ENCODE data around the gene F10.

Gene F10

DNA sequence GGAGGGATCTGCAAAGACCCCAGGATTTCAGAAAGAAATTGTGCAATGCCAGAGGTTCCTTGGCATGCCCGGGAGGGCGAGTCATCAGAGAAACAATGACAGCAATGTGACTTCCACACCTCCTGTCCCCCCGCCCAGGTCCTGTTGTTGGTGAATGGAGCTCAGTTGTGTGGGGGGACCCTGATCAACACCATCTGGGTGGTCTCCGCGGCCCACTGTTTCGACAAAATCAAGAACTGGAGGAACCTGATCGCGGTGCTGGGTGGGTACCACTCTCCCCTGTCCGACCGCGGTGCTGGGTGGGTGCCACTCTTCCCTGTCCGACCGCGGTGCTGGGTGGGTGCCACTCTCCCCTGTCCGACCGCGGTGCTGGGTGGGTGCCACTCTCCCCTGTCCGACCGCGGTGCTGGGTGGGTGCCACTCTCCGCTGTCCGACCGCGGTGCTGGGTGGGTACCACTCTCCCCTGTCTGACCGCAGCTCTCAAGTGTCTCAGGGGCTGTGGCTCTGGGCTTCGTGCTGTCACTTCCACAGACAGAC is 5.2 kb upstream of the F10 start:
- no peak for DNase-seq (ENCODE audit: low spot score)

DNA sequence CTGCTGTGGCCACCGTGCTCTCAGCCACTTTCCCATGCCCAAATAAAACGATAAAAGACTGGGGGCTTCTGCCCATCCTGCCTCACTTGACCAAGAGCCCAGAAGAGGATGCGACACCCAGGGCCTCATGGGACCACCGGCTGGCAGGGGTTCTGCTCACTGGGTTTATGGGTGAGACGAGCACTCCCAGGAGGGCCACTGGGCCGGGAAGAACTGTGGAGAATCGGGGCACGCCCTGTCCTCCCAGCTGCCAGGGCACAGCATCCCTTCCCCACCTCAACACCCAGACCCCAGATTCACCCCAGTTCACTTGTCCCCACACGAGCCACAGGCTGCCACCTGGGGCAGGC is 4.7 kb upstream of the F10 start:
- no peak for DNase-seq (ENCODE audit: low spot score)

DNA sequence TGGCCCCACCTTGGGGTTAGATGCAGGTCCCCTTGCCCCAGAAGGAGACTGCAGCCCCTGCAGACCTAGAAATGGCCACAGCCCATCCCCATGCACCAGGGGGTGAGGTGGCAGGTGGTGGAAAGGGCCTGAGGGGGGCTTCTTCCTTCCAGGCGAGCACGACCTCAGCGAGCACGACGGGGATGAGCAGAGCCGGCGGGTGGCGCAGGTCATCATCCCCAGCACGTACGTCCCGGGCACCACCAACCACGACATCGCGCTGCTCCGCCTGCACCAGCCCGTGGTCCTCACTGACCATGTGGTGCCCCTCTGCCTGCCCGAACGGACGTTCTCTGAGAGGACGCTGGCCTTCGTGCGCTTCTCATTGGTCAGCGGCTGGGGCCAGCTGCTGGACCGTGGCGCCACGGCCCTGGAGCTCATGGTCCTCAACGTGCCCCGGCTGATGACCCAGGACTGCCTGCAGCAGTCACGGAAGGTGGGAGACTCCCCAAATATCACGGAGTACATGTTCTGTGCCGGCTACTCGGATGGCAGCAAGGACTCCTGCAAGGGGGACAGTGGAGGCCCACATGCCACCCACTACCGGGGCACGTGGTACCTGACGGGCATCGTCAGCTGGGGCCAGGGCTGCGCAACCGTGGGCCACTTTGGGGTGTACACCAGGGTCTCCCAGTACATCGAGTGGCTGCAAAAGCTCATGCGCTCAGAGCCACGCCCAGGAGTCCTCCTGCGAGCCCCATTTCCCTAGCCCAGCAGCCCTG is 4.2 kb upstream of the F10 start:
- DNase-seq (ENCODE audit: low spot score): no peak

DNA sequence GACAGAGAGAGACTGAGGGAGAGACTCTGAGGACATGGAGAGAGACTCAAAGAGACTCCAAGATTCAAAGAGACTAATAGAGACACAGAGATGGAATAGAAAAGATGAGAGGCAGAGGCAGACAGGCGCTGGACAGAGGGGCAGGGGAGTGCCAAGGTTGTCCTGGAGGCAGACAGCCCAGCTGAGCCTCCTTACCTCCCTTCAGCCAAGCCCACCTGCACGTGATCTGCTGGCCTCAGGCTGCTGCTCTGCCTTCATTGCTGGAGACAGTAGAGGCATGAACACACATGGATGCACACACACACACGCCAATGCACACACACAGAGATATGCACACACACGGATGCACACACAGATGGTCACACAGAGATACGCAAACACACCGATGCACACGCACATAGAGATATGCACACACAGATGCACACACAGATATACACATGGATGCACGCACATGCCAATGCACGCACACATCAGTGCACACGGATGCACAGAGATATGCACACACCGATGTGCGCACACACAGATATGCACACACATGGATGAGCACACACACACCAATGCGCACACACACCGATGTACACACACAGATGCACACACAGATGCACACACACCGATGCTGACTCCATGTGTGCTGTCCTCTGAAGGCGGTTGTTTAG is 3.3 kb upstream of the F10 start:
- DNase-seq (ENCODE audit: low spot score): no peak

DNA sequence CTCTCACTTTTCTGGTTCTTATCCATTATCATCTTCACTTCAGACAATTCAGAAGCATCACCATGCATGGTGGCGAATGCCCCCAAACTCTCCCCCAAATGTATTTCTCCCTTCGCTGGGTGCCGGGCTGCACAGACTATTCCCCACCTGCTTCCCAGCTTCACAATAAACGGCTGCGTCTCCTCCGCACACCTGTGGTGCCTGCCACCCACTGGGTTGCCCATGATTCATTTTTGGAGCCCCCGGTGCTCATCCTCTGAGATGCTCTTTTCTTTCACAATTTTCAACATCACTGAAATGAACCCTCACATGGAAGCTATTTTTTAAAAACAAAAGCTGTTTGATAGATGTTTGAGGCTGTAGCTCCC is 2.8 kb upstream of the F10 start:
- no peak for DNase-seq (ENCODE audit: low spot score)

DNA sequence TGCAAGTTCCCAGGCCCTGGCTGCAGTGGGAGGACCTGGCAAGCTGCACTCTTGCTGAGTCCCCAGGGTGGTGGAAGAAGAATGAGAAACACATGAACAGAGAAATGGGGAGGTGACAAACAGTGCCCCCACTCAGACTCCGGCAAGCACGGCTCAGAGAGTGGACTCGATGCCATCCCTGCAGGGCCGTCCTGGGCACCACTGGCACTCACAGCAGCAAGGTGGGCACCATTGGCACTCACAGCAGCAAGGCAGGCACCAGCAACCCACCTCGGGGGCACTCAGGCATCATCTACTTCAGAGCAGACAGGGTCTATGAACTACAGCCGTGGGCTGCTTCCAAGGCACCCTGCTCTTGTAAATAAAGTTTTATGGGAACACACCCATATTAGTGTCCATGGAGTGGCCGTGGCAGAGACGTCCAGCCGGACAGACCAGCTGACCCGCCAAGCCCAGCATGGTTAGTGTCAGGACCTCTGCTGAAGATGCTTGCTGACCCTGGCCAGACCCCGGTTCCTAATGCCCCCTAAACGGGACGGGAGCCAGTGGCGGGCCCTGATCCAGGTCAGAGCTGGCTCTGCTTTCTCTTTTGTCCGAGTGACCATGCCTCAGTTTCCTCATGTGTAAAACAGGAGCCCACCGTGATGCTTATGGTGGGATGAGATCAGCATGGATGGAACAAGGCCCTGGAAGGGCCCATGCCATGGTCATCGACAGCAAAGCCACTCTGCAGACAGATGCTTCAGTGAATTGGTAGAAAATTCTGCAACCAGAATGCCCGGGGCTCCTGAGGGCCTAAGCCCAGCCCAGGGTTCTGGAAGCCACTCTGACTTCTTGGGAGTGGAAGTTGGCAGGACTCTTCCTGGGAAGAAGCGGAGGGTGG is 2.1 kb upstream of the F10 start:
- peak; percentile 17 for DNase-seq (ENCODE audit: low spot score)

DNA sequence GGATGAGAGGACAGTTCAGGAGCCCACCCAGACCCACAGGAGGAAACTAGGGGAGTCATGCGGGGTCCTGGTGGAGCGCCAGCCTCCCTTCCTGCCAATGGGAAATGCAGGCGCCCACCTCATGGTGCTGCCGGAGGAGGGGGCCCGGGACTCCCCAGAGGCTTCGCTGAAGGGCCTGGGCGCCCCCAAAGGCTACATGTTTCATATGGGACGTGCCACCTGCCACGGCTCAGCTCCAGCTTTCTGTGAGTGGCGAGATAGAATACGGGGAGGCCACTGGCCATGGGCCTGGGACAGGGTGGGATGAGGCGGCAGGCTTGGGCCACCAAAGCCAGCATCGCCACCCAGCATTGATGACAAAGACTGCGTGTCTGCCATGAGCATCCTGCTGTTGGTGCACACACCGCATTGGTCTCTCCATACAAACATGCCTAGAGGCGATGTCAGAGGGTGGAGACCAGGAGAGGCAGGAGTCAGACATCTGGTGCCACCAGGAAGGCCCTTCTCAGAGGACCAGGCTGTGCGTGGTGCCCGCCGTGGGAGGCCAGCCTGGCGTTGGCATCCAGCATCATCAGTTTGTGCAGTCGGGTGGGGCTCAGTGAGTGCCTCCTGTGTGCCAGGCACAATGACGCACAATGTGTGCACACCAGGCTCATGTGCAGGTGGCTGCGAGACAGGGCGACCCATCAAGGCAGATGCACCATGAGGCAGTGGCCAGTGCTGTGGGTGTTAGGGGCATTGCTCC is 1.2 kb upstream of the F10 start:
- peak; percentile 12 for DNase-seq (ENCODE audit: low spot score)

DNA sequence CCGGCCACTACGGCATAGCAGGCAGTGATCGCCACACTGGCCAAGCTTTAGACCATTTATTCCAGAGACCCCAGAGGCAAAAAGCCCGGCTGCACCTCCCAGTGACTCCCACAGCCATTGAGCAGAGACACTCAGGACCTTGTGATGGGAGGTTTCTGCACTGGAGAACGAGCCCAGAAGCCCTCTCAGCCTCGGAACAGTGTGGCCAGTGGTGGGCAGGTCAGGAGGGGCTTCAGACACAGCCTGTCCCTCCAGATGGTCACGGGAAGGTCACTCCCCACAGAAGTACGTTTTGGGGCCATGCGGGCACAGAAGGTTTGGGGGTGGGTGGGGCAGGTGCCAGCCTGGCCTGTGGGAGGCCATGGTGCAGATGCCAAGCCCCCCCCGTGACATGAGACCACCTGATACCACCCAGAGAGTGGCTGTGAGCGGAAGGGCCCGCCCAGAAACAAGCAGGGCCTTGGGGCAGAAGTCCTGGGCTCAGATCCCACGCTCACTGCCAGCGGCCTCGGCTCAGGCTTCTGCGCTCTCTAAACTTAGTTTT is 599 bp upstream of the F10 start:
- DNase-seq (ENCODE audit: low spot score): no peak

DNA sequence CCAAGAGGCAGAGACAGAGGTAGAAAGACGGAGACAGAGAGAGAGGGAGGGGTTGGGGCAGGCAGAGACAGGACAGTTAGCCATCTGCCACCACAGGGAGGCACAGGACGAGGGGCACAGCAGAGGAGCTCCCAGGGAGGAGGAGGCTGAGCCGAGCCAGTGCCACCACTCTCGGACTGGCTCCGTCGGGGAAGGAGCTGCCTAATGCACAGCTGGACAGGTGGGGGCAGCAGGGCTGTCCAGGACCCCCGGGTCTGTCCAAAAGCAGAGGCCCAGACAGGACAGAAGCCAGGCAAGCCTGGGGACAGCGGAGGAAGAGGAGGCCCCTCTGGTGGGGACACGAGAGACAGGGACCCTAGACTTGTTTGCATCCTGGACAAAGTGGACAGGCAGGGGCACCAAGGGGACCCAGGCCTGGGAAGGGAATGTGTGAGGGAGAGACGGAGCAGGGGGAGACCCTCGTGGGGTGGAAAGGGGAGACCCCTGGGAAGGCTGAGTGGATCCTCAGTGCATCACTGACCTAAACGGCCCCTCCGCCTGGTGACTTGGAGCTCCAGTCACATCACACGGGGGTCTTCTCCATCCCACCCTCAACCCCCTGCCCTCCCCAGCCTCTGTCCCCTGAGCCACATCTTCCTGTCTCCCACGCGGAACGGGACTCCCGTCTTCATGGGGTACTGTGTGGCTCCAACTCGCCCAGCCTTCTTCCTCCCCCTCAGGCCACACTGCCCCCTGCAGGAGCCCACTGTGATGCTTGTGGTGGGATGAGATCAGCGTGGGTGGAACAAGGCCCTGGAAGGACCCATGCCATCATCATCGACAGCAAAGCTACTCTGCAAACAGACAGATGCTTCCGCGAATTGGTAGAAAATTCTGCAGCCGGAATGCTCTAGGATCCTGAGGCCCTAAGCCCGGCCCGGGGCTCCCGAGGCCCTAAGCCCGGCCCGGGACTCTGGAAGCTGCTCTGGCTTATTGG is 915 bp downstream of the F10 start:
- peak; percentile 48 for DNase-seq (ENCODE audit: low spot score)

DNA sequence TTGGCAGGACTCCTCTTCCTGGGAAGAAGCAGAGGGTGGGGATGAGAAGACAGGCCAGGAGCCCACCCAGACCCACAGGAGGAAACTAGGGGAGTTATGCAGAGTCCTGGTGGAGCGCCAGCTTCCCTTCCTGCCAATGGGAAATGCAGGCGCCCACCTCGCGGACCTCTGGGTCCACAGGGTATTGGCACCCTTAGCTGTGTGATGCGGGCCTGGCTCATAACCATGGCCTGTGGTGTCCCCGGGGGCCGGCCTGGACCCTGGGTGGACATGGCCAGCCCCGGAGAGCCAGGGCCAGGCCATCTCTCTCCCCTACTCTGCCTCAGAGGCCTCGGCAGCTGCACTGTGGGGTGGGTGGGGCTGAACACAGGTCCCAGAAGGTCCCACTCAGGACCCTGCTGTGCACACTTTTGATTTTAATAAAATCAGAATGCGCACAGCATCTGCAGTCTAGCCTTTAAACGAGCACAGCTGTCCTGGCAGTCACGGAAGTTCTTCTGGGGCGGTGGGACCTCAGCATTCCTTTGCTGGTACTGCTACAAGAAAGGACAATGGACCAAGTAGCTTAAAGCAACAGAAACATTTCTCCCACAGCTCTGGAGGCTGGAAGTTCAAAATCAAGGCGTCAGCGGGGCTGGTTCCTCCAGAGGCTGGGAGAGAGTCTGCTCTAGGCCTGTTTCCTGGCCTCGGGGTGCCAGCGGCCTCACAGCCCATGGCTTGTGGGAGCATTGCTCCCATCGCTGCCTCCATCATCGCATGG is 1.8 kb downstream of the F10 start:
- no peak for DNase-seq (ENCODE audit: low spot score)

DNA sequence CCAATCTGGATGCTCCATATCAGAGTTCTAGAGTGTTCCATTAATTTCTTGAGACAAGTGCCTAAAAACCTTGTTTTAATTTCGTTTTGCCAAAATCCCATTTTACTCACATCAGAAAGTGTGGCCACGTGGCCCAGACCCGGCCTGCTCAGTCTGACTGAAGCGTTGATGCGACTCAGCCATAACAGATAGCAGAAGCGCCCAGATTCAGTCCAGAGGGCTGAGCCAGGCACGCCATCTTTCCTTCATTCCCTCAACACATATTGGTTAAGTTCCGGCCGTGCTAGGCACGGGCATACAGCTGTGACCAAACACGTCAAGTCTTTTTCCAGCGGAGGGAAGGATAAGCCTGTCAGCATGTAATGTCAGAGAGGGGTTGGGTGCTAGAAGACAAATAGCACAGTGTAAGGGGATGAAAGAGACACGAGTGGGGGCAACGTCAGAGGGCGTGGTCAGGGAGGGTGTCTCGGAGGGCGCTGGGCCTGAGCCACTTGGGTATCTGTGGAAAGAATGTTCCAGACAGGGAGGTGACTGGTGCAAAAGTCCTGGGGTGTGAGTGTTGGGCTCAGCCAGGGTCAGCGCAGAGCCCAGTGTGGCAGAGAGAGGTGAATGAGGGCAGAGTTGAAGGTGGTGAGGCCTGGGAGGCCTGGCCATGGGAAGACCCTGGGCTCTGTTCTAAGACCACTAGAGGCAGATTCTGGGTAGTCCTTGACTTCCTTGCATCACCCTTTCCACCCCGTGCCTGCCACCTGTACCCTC is 3.1 kb downstream of the F10 start:
- DNase-seq (ENCODE audit: low spot score): no peak

DNA sequence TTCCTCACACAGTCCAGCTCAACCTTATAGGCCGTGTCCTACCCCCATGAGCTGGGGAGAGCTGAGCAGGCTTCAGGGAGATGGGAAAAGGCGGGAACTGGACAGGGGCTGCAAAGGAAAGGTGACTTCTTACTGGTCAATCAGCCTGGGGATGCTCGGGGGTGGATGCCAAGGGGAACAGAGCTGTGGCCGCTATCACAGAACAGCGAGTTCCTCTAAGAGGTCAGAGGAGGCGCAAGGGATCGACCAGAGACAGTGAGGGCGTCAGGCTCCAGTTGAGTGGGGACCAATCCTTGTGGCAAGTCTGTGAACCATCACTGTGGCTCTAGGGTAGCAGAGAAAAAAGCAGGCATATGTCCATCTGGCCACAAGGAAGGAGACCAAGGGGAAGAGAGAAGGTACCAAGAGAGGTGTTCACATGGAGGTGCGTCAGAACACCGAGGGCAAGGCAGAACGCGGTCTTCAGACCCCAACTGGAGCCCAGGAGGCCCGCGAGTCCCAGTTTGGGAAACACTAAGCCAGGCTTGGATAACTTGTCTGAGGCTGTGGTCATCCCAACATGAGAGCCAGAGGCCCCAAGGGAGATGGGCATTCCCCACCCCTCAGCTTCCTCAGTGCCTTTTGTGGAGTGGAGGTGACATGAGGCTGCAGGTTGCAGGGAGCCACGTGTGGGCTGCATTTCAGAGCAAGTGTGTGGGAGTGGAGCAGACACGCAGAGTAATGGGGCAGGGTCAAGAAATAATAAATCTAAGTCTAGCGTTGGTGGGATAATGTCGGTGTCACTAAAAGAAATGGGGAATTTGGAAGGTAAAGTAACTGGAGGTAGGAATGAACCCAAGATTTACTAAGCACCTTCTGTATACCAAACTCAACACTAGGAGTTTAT is 3.9 kb downstream of the F10 start:
- DNase-seq (ENCODE audit: low spot score): no peak

DNA sequence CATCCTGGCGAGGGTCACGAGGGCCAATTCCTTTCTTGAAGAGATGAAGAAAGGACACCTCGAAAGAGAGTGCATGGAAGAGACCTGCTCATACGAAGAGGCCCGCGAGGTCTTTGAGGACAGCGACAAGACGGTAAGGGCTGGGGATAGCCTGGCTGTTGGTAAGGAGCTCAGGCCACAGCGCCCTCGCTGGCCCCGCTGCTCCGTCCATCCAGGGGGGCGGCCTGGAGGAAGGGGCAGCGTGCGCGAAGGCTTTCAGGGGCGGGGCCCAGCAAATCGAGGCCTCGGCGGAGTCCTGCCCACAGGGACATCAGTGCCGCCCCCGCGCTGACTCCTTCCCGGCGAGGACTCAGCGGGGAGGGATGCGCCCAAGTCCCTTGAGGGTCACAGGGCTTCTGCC is 6.9 kb downstream of the F10 start:
- DNase-seq (ENCODE audit: low spot score): no peak

DNA sequence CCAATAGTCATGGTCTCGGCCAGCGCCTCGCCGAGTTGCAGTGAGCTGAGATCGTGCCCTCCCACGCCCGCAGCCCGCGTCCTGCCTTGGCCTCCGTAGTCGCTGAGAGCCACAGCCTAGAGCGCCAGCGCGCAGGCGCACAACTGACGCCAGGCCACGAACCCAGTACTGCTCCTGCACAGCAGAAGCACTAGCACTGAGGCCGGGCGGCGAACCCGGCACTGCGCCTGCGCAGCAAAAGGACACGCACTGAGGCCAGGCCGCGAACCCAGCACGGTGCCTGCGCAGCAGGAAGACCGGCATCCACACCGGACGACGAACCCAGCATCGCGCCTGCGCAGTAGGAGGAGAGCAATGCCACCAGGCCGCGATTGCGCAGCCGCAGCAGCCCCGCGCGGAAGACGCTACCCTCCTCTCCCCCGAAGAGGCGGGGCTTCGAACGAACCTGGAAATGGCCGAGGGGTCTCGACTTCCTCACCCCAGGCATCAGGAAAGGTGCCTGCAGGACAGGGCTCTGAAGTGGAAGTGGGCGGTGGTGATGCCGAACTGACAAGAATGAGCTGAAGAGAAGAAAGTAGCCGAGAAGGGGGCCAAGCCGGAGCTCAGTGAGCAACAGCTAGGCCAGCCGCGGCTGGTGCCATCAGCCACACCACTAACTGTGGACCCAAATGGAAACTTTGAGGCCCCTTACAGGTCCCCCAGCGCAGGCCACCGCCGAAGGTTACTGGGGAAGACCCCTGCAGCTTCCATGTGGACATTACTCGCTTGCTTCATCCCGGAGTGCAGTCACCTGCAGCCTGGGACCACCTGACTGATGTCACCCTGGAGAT is 7.5 kb downstream of the F10 start:
- DNase-seq (ENCODE audit: low spot score): no peak

DNA sequence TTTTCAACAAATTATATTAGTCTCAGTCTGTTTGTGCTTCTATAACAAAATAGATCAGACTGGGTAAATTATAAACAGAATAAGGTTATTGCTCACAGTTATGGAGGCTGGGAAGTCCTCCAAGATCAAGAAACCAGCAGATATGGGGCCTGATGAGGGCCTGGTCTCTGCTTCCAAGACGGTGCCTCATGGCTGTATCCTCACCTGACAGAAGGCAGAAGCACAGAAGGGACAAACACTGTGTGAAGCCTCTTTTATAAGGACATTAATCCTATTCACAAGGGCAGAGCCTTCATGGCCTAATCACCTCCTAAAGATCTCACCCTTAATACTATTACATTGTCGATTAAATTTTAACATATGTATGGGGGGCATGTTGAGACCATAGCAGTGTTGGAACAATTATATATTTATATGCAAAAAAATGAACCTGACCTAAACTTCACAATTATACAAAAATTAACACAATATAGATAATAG is 12.7 kb downstream of the F10 start:
- DNase-seq (ENCODE audit: low spot score): no peak

DNA sequence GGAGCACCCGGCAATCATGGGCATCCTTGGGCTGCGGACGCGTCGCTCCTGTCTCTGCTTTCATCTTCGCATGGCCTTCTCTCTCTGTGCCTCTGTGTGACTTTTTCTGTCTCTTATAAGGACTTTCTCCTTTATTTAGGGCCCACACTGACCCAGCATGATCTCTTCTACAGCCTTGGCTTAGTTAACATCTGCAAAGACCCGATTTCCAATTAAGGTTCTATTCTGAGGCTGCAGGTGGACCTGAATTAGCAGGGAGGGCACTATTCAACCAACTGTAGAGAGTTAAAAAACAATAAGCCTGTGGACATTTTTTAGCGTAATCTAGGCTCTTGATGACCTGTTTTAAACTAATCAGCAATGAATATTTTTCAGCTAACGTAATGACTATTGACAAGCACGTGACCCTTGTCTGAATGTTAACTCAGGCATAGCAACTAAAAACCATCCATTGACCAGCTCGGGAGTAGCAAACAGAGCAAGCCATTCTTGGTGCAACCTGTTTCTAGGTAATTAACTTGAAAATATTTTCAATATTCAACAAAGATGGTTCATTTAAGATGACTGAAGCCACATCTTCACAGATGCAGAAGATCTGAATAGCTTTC is 15.2 kb downstream of the F10 start:
- no peak for DNase-seq (ENCODE audit: low spot score)
